SHP77 (cell line): ENCODE results near the gene FAR2.
"Not testable (repeated sequence)": the region's sequence is repeated elsewhere in the genome, so short reads cannot be mapped to it uniquely, and the experiment has no call there.

Experiments used
- DNase-seq, 2 experiments: peaks; one replicate each; lab custom pipeline; 2025; lab: John Stamatoyannopoulos, UW

The FAR2 gene

DNA sequence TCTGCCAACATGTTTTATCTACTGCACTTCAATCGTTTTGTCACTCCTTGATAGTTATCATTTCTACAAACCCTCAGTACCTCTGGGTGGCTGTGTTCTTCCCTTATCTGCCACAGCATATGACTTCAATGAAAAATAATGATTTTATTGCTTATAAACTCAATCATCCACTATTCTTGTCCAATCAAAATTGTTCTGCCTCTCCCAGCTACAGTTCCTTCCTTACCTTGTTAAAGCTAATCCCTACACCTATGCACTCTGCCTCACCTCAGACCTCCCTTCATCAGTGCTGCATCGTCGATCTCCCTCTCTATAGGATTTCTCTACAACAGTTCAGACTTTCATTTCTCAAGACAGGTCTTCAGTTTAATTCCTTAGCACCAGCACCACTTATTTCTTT is 173.1 kb downstream of the FAR2 start:
- no peak for DNase-seq

DNA sequence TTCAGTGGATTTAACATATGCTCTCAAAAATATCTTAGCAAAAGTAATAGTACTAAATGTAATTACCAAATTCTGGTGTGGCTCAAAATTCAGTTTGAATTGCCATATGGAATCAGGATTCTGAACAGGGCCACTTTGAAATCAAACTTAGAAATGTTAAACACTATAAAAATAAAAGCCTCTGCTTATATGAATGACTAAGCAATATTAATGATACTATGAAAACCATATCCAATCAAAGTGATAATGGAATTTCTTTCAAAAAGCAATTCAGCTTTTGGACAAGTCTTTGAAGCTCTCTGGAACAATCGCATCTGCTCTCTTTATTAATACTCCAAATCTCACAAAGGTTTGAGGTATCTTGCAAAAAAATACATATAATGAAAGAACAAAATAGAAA is 180.3 kb downstream of the FAR2 start:
- DNase-seq: no peak

DNA sequence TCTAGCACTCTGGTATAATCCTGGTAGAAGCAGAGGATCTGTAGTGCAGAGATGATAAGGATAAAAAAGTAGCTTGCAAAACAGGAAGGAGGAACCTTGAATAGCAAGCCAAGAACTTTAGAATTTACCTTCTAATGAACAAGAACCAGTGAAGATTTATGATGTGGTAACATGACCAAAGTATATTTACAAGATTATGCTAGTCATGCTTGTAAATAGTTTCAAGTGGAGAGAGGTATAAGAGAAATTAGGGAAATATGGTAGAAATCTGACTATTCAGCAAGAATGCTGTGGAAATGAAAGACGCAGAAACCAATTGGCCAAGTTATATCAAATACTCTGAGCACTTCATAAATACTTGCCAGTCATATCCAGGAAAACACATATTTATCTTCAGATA is 184.1 kb downstream of the FAR2 start:
- no peak for DNase-seq

DNA sequence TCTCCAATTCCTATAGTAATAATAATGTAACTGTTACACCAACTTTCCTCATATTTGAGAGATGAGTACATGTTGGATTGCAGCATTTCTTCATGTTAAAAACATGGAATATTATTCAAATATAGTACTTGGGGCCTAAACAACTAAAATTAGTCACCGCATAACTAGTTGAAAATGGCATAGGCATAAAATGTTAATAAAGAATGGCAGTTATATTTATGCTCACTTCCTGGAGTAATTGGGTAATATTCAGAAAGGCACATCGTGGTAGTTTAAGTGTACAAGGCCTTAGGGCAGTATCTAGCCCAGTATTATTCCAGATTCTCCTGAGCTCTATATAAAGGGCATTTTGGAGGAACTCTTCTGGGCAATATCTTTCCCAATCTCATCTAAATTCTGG is 185.9 kb downstream of the FAR2 start:
- DNase-seq: no peak

DNA sequence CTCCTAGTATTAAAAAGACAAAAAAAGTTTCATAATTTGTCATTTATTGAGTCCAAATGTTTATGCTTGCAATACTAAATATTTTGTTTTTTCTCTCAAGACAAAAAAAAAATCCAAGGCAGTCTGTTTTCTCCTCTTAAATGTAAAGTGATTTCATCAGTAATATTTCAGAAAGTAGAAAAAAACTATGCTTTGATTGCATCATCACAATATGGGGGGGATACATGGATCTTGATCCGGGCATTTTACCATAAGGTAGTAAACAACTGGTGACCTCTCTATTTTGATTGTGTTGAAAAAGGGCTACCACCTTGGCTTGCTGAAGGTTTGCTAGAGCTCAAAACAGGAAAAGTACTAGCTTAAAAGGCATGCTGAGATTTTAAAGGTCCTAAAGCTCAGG is 188.2 kb downstream of the FAR2 start:
- no peak for DNase-seq

DNA sequence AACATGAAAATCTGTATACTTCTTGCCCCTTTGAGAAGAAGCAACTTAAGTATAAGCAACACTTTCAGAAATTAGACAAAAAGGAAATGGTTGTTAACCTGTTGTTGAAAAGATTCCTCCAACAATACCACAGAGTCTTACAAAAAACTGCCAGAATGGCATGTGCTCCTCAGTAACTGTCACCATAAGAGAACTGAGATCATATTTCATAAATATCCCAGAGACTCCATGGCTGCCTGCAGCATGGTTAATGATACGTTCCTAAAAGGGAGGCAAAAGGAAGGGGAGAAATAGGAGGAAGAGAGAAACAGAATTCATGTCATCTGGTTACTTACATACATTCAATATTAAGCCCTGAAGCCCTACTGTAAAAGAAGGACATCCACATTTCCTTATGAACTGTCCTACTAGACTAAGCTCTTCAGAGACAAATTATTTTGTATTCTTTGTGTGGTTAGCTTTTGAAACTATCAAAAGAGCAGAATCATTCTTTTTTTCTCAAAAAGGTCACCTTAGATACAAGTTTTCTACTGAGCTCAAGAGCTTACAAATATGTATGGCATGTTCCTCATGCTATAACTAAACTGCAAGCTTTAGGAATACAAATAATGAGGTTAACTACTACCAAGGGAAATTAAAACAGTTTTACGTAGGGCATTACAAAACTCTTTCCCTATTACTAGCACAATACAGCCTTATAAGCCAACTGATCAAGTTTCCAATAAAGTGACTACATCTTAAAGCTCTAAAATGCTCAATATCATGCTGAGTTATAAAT is 194.1 kb downstream of the FAR2 start:
- DNase-seq: no peak

DNA sequence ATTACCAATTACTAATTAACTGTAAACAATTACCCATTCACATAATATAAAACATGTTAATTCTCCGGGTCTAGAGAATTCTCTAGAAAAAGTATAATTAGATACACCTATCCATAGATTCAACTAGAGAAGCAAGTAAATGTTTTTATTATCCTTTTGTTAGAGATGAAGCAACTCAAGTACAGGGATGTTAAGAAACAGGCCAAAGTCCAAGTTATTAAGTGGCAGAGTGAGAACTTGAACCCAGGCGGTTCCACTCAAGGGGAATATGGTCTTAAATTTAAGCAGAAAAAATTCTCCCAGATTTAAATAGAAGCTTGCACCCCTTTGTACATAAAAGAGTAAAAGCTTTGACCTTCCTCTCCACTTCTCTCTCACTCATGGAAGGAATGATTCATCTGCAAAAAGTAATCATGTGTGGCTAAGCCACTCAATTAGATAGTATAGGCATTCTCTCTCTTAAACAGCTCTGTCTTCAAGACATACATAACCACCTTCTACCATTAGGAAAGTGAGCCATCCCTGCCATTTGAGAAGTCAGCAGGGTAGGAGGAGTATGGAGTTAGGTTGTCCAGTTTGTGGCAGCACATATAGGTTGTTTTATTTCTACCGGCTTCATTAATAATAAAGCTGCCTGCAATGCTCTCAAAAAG is 197.8 kb downstream of the FAR2 start:
- no peak for DNase-seq

DNA sequence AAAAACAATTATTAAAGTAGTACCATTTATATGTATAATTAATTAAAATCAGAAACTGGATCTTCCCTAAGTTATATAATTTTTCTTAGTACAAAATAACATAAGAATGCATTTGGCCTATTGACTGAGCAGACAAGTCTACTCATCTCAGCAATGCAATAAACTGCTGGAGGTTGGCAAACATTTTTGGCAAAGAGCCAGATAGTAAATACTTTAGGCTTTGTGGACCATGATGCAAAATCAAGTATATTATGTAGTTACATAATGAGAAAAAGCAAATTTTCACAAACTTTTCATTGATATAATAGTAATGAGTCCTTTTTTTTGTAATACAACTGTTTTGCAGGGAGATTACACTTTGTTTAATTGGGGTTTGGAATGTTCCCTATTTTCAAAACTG is 201.0 kb downstream of the FAR2 start:
- DNase-seq: peak; percentile 6 to 51

DNA sequence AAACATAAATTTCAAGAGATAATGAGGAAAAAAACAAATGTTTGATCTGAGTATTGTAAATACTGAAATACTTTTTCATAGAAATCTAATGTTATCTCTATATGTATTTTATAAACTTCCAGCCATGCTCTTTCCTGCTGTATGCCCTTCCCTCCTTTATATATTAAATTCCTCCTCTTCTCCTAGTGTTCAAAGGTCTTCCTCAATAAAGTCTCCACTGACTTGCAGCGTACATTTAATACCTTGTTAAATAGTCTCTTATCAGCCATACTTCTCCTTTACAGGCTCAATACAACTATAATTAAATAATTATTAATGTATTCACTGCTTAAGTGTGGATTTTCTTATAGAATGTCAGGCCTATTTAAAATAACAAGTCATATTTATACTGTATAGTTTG is 205.9 kb downstream of the FAR2 start:
- DNase-seq: no peak

DNA sequence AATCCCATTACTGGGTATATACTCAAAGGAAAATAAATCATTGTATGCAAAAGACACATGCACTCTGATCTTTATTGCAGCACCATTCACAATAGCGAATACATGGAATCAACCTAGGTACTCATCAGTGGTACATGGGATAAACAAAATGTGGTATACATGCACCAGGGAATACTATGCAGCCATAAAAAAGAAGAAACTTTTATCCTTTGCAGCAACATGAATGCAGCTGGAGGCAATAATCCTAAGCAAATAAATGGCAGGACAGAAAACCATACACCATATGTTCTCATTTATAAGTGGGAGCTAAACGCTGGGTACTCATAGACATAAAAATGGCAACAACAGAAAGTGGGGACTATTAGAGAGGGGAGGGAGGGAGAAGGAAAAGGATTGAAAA is 216.0 kb downstream of the FAR2 start:
- no peak for DNase-seq

DNA sequence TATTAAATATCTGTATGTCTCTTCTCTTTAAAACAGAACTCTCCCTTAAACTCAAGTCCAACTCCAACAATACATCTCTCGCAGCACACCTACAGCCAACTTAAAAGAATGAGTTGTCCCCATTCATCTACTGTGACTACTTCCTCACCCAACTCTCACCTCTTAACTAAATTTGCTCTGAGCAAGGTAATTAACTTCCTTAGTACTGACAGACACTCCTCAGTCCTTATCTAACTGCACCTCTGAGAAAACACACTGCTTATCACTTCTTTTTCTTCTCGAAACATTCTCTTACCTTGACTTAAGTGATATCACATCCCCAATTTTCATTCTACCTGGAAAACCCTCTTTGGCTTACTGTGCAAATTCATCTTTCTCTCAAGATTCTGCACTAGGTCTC is 224.9 kb downstream of the FAR2 start:
- DNase-seq: no peak

DNA sequence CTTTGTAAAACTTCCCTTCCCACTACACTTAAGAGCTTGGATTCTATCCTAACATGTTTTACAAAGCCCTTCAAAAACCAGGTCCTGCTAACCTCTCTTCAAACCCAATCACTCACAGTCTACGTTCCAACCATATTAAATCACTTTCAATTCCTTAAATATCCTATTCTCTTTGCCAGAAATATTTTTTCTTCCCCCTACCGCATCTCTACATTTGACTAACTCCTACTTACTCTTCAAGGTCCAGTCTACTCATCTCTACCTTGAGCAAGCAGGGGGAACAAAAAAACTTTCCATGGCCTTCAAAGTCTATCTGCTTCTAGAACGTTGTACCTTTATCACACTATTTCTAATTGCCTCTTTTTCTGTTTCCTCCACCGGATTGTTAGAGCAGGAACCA is 225.8 kb downstream of the FAR2 start:
- DNase-seq: no peak

DNA sequence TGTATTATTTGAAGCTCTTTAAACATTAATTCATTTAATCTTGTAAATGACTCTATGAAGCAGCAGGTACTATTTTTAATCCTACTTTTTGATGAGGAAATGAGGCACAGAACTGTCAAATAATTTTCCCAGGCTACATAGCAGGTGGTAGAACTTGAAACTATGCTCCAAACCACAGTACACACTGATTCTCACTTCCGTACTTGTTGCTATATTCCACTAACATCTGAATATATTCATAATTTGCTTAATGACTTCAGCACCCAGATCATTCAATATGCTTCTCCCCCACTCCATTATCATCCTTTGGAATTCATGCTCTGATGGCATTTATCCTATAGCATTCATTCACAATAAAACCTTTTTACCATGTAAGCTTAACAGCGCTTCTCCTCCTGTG is 227.0 kb downstream of the FAR2 start:
- DNase-seq: no peak

DNA sequence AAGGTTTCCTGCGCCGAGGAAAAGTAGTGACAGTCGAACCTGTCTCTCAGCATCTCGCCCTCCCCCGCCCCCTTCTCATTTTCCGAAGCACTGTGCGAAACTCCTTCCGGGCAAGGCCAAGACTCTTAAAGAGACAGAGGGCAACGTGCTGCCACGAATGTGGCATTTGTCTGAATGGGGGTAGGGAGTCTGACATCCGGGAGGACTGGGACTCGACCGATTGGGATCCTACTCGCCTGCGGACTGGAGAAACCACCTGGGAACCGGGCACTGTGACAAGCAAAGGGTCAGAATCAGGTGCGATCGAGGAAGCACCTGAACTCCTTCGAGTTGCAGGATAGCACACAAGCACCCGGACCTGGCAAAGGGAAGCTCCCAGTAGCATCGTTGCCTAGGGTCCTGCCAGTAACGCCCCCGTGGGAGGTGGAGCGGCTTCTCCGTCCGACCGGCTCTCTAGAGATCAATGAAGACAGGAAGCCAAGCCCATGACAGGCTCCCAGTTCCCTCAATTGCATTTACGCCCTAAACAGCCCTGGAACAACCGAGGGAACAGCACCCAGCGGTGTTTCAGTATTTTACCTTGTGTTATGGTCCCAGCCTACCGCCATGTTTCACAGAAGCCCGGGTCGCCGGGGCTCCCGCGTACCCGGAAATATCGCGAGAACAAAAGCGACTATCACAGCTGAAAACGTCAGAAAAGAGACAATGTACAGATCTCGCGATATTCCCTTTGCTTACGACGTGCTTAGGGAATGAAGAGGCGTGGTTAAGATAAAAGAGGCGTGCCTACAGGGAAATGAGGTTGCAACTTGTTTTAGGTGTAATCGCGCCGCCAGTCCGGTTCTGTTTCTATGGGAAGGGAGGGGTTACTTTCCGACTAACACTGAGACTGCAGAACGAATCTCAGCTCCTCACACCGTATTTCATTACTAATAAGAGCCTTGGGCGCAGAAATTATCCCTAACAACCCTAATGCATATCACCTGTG is 231.8 kb downstream of the FAR2 start, which contains the start of gene ERGIC2:
TSS of gene ERGIC2 (minus strand) at position 637 of the 988 bp plus-strand sequence. CDS start 9,539 bp downstream, outside the sequence.
- DNase-seq: peak; percentile 100

DNA sequence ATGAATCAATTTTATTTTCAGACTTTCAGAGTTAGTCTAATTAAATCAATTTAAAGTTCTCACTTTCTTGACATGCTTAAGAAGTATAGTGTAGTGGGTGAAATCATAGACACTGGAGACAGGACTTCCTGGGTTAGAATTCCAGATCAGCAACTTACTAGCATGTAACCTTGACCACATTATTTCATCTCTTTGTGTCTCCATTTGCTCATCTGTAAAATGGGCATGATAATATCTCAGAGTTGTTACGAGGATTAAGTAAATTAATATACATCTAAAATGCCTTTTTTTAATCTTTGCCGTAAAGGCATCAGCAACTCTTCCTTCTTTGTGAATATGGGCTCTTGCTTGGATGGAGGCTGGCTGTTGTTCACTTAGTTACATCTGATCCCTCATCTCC is 233.2 kb downstream of the FAR2 start:
- DNase-seq: no peak

DNA sequence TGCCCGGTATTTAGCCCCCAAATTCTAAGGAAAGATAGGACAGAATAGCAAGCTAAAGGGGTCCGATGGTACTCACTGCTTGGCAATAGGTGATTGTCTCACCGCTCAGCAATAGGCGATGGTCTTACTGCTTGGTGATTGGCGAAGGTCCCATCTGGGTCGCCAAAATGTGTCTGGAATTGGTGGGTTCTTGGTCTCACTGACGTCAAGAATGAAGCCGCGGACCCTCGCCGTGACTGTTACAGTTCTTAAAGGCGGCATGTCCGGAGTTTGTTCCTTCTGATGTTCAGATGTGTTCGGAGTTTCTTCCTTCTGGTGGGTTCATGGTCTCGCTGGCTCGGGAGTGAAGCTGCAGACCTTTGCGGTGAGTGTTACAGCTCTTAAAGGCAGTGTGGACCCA is 236.1 kb downstream of the FAR2 start:
- DNase-seq: not testable (repeated sequence)
